SK-N-SH (cell line): ENCODE measurements around the gene C11orf71. TPM values are rescaled to one million over a fixed set of nuclear protein-coding genes. Genes with fewer than 3 reads are reported as not detected.

Experiments used
- CTCF ChIA-PET: fragments of 300-600, 350-600 bp; formaldehyde crosslinking; extraction: SDS; loops from one replicate; lab custom pipeline; 2021; lab: Yijun Ruan, JAX
- POLR2A ChIA-PET: fragments of 350-600 bp; sonication (Branson Sonifier 250); formaldehyde crosslinking; extraction: SDS; loops from one replicate; lab custom pipeline; 2020; ENCODE audit warnings: antibody characterized with exemption, inconsistent platforms; lab: Yijun Ruan, JAX
- DNase-seq: peaks from one replicate; pipeline ENCODE4 v3.0.0; 2012
- H2AFZ ChIP-seq: fragments of 200-600 bp; sonication (generic); 2 replicates; pipeline ENCODE4 v1.8.1; 2016; ENCODE audit warnings: antibody characterized with exemption, mild to moderate bottlenecking, low read depth
- H3F3A ChIP-seq: fragments of 200-600 bp; sonication (generic); replicated peaks from 2 replicates; pipeline ENCODE3; 2016; ENCODE audit warnings: antibody characterized with exemption, mild to moderate bottlenecking; ENCODE audit not compliant: insufficient read depth
- H3K27ac ChIP-seq, 2 experiments: fragments of 200-500 bp in 1 of 2; fragments of 200-600 bp in 1 of 2; sonication (Bioruptor generic) in 1 of 2; sonication (generic), shearing (Covaris generic) in 1 of 2; 2 replicates each; pipeline versions ENCODE4 v1.5.1 to v1.6.1; 2014 to 2016; ENCODE audit warnings: low read depth in 2 of 2, inconsistent platforms in 1 of 2, low read length in 1 of 2, mild to moderate bottlenecking in 1 of 2, mixed read lengths in 1 of 2
- H3K27me3 ChIP-seq: fragments of 200-600 bp; sonication (generic), shearing (Covaris generic); 2 replicates; pipeline ENCODE4 v1.6.1; 2016; ENCODE audit warnings: mixed run types; ENCODE audit not compliant: insufficient read depth
- H3K36me3 ChIP-seq, 2 experiments: fragments of 200-500 bp in 1 of 2; fragments of 200-600 bp in 1 of 2; sonication (Bioruptor generic) in 1 of 2; sonication (generic) in 1 of 2; replicated peaks in 1 of 2; 2 replicates each; pipeline versions ENCODE3 to v1.5.1; 2014 to 2016; ENCODE audit warnings: low read length in 1 of 2, mild to moderate bottlenecking in 1 of 2; ENCODE audit not compliant: insufficient read depth in 2 of 2, control insufficient read depth in 1 of 2
- H3K4me1 ChIP-seq, 2 experiments: fragments of 200-500 bp in 1 of 2; fragments of 200-600 bp in 1 of 2; sonication (Bioruptor generic) in 1 of 2; sonication (generic), shearing (Covaris generic) in 1 of 2; 2 replicates each; pipeline versions ENCODE4 v1.5.1 to v1.6.1; 2014 to 2016; ENCODE audit warnings: low read depth in 1 of 2, low read length in 1 of 2, mixed run types in 1 of 2; ENCODE audit not compliant: insufficient read depth in 2 of 2, control insufficient read depth in 1 of 2
- H3K4me2 ChIP-seq: fragments of 200-600 bp; sonication (generic), shearing (Covaris generic); 2 replicates; pipeline ENCODE4 v1.6.1; 2017; ENCODE audit warnings: mixed run types
- H3K4me3 ChIP-seq, 2 experiments: fragments of 200-500 bp in 1 of 2; fragments of 200-600 bp in 1 of 2; sonication (Bioruptor generic) in 1 of 2; sonication (generic), shearing (Covaris generic) in 1 of 2; 2 replicates each; pipeline versions ENCODE4 v1.5.1 to v1.8.1; 2014 to 2016; ENCODE audit warnings: low read depth in 2 of 2, inconsistent platforms in 1 of 2, low read length in 1 of 2, mild to moderate bottlenecking in 1 of 2, mixed read lengths in 1 of 2, moderate library complexity in 1 of 2
- H3K79me2 ChIP-seq: fragments of 200-600 bp; sonication (generic); 2 replicates; pipeline ENCODE4 v1.8.1; 2017; ENCODE audit warnings: mild to moderate bottlenecking; ENCODE audit not compliant: insufficient read depth
- H3K9ac ChIP-seq: fragments of 200-600 bp; sonication (generic); 2 replicates; pipeline ENCODE4 v1.6.1; 2017; ENCODE audit warnings: mixed run types
- H3K9me2 ChIP-seq: fragments of 200-600 bp; sonication (generic); 2 replicates; pipeline ENCODE4 v1.6.1; 2017; ENCODE audit warnings: mixed run types
- H3K9me3 ChIP-seq: fragments of 200-600 bp; sonication (generic); 2 replicates; pipeline ENCODE4 v1.6.1; 2017; ENCODE audit warnings: mixed run types, mild to moderate bottlenecking, moderate library complexity
- H4K20me1 ChIP-seq: fragments of 200-600 bp; sonication (generic); 2 replicates; pipeline ENCODE4 v1.6.1; 2017; ENCODE audit warnings: mild to moderate bottlenecking, mixed run types; ENCODE audit not compliant: insufficient read depth
- ELF1 ChIP-seq: IDR thresholded peaks from 2 replicates; pipeline ENCODE4 v1.4.0; 2012
- EZH2phosphoT487 ChIP-seq: fragments of 200-600 bp; sonication (generic); IDR thresholded peaks from 2 replicates; pipeline ENCODE4 v1.6.1; 2017; ENCODE audit warnings: low read depth, mixed run types, mild to moderate bottlenecking, antibody characterized with exemption, moderate library complexity, borderline replicate concordance
- FOSL2 ChIP-seq: IDR thresholded peaks from 2 replicates; pipeline ENCODE4 v1.4.0; 2012; ENCODE audit warnings: low read depth, mild to moderate bottlenecking, moderate library complexity, borderline replicate concordance
- FOXJ3 ChIP-seq: sonication (generic); formaldehyde crosslinking; IDR thresholded peaks from 2 replicates; pipeline ENCODE4 v1.5.1; 2020; ENCODE audit warnings: mild to moderate bottlenecking, missing genetic modification reagents
- FOXM1 ChIP-seq: IDR thresholded peaks from 2 replicates; pipeline ENCODE4 v1.4.0; 2012; ENCODE audit warnings: low read depth, mild to moderate bottlenecking
- MXI1 ChIP-seq: IDR thresholded peaks from 2 replicates; pipeline ENCODE4 v1.6.1; 2012; ENCODE audit warnings: mild to moderate bottlenecking, low read depth, low read length, improper control_type of control experiment
- POLR2AphosphoS5 ChIP-seq: IDR thresholded peaks from 2 replicates; pipeline ENCODE4 v1.6.1; 2012; ENCODE audit warnings: low read depth, low read length
- RAD21 ChIP-seq: IDR thresholded peaks from 2 replicates; pipeline ENCODE4 v1.6.1; 2012; ENCODE audit warnings: mild to moderate bottlenecking, low read length
- RCOR1 ChIP-seq: fragments of 150-350 bp; IDR thresholded peaks from 2 replicates; pipeline ENCODE4 v1.6.1; 2017; ENCODE audit warnings: antibody characterized with exemption, low read length
- RFX5 ChIP-seq: IDR thresholded peaks from 2 replicates; pipeline ENCODE4 v1.6.1; 2012; ENCODE audit warnings: mild to moderate bottlenecking, improper control_type of control experiment, low read length
- TCF12 ChIP-seq: IDR thresholded peaks from 2 replicates; pipeline ENCODE4 v1.4.0; 2012
- TEAD4 ChIP-seq: IDR thresholded peaks from 2 replicates; pipeline ENCODE4 v1.4.0; 2012; ENCODE audit warnings: mild to moderate bottlenecking, borderline replicate concordance; ENCODE audit not compliant: insufficient read depth
- WGBS: methylation state at CpG from one replicate; pipeline ENCODE4 v1.1.6; 2017; ENCODE audit warnings: low lambda C conversion rate; 5-methylcytosine and 5-hydroxymethylcytosine counted together
- polyA plus RNA-seq, 3 experiments: library from polyadenylated mRNA; depleted of rRNA; stranded (reverse); fragments of >200 nt; gene quantifications; 2 replicates each; pipeline ENCODE4 v1.2.3, GENCODE V29; 2012
- TF ChIP-seq, protein P1 (sequence below): IDR thresholded peaks from 2 replicates; pipeline ENCODE4; 2012
- TF ChIP-seq, protein P2 (sequence below): fragments of 150-350 bp; IDR thresholded peaks from 2 replicates; pipeline ENCODE4 v1.6.1; 2017; ENCODE audit warnings: antibody characterized with exemption, low read length, low read depth, borderline replicate concordance
- TF ChIP-seq, protein P3 (sequence below): fragments of 200-600 bp; sonication (generic); IDR thresholded peaks from 2 replicates; pipeline ENCODE4 v1.6.1; 2017; ENCODE audit warnings: antibody characterized with exemption, mild to moderate bottlenecking, moderate library complexity

C11orf71 gene
- polyA plus RNA-seq, 1 of the 3 experiments (the other 2 are of a cell fraction): 7.8 TPM

DNA sequence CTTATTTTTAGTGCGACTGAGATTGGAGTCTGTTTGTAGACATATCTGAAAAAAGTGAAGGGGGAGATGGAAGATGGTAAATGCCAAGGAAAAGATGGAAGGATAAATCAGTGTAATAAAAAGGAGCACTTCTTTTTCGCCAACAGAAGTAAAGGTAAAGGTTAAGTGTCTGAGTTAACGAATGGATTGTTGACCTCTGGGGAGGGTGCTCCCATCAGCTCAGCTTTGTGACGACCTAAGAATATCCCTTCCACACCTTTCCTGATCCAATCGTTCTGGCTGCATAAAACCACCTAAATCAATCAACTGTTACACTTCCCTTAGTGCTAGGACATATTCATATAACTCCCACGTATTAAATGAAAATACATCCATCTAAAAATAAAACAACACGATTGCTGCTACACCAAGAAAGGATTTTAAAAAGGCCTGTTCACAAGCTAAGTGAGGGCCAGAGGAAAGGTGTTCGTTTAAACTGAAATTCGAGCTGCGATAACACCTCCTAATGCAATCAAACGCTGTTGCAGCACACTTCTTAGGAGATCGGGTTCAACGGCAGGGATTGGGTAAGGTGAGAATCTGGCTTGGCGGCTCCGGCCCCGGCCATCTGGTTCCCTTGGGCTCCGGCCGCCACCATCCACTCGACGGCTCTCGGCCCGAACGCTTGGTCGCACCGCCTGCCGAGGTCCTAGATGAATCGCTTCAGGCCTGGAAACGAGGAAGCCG lies 658 bp downstream of the C11orf71 start (continued):
- TF ChIP-seq, protein P1, sequence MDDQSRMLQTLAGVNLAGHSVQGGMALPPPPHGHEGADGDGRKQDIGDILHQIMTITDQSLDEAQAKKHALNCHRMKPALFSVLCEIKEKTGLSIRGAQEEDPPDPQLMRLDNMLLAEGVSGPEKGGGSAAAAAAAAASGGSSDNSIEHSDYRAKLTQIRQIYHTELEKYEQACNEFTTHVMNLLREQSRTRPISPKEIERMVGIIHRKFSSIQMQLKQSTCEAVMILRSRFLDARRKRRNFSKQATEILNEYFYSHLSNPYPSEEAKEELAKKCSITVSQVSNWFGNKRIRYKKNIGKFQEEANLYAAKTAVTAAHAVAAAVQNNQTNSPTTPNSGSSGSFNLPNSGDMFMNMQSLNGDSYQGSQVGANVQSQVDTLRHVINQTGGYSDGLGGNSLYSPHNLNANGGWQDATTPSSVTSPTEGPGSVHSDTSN: no peak

DNA sequence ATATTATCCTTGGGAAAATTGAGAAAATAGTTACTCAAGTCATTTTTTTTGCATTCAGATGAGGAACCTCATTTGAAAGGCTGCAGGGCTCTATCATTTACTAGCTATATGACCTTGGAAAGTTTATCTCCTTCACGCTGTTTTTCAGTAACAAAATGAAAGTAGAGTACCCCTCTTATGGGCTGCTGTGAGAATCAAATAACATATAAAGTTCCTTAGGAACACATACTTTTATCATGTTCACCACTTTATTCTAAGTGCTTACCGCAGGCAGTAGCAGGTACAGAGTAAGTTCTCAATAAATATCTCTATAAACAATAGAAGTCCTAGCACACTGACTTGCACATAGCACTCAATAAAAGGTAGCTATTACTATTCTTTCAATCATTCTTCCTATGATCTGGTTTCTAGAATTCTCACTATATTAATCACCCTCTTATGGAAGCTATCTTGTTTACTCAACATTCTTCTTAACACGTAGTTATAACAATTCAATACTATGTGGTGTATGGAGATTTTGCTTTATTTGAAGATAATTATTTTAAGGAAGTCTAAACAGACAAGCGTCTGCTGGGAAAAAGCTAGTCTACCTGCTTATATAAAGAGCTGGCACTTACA lies 1.9 kb downstream of the C11orf71 start:
- H3K27ac ChIP-seq: no peak overlapping the region
- no peaks in the 10 kb centered on the region for H3K27me3 ChIP-seq
- peak overlapping the region; percentile 79 for H3K4me2 ChIP-seq
- no peaks in the 10 kb centered on the region for H3K9me3 ChIP-seq
- H3K9ac ChIP-seq: peak overlapping the region; percentile 98; the same call in 1 of the 2 replicates
- no peaks in the 10 kb centered on the region for H3K9me2 ChIP-seq
- POLR2A ChIA-PET: no interaction called here
- H4K20me1 ChIP-seq: peaks cover 3% of the 10 kb centered on the region; the same call in 1 of the 2 replicates
- TF ChIP-seq FOXJ3 (CRISPR knock-in tag): no peak
- no peak for TF ChIP-seq RCOR1
- TF ChIP-seq TEAD4: no peak
- TF ChIP-seq MXI1: no peak
- TF ChIP-seq FOSL2: no peak
- no peak for TF ChIP-seq EZH2phosphoT487
- TF ChIP-seq FOXM1: no peak
- TF ChIP-seq TCF12: no peak
- TF ChIP-seq, all 33 proteins: peak for 0
- H2AFZ ChIP-seq: no peak overlapping the region
- 95% methylated on average over 4 of the region's 4 CpGs for WGBS
- no peak overlapping the region for H3K4me3 ChIP-seq
- DNase-seq: no peak
- peaks cover 7 to 11% of the 10 kb centered on the region in 2 experiments for H3K36me3 ChIP-seq
- peaks cover 9% of the 10 kb centered on the region for H3F3A ChIP-seq
- H3K79me2 ChIP-seq: peaks cover 53% of the 10 kb centered on the region
- CTCF ChIA-PET: interaction anchor here (1.6 kb wide), 1 partner anchor 58 kb away, joined by 4 read pairs; no protein-coding TSS in a partner anchor
- peaks cover 7 to 23% of the 10 kb centered on the region in 2 experiments; a peak in 3 of 4 replicates for H3K4me1 ChIP-seq

DNA sequence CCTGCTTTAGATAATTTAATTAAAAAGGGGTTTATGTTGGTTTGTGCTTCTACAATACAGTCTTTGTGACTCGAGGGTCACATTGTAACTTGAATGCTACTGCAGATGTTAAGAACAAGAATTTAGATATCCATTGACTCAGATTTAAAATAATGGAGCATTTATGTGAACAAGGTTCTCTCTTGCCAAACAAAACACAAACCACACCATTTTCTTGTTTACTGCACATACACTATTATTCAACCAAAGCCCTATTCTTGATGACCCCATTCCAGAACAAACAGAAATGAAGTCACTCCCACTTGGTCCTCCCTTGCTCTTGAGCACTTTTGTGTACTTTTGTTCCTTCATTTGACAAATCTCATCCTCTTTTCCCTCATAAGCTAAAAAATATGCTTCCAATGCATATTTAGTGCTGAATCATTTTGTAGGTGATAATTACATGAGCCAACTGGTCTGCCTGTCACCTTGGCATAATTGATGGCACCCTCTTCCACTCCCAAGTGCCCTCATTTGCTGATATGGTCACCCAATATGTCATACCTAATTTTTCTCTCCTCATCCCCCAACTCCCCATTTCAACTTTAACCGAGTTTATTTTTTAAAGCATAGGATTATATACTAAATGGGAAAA lies 2.8 kb downstream of the C11orf71 start:
- Histone ChIP-seq H2AFZ (no peak overlapping the region), H3K4me3 (no peak overlapping the region), H3K27ac (no peak overlapping the region), H3K27me3 (no peaks in the 10 kb centered on the region), H3K4me2 (no peak overlapping the region), H4K20me1 (no peaks in the 10 kb centered on the region; the same call in 1 of the 2 replicates), H3K79me2 (peaks cover 44% of the 10 kb centered on the region), H3F3A (peaks cover 12% of the 10 kb centered on the region), H3K9me3 (no peaks in the 10 kb centered on the region), H3K36me3 (peaks cover 0 to 1% of the 10 kb centered on the region in 2 experiments), H3K9me2 (no peaks in the 10 kb centered on the region), H3K4me1 (peaks cover 7 to 30% of the 10 kb centered on the region in 2 experiments; a peak in 3 of 4 replicates), H3K9ac (no peak overlapping the region)
- WGBS: 50% methylated on average over 2 of the region's 2 CpGs
- ChIA-PET POLR2A (no interaction called here), CTCF (interaction anchor here (0.9 to 1.6 kb wide), 2 partner anchors 11 to 57 kb away, joined by 3 to 4 read pairs; no protein-coding TSS in a partner anchor)
- DNase-seq: no peak
- TF ChIP-seq, protein P1: no peak
- TF ChIP-seq ELF1 (no peak), RAD21 (no peak), TEAD4 (no peak), RFX5 (no peak), POLR2AphosphoS5 (no peak), FOXM1 (no peak)
- TF ChIP-seq, protein P2, sequence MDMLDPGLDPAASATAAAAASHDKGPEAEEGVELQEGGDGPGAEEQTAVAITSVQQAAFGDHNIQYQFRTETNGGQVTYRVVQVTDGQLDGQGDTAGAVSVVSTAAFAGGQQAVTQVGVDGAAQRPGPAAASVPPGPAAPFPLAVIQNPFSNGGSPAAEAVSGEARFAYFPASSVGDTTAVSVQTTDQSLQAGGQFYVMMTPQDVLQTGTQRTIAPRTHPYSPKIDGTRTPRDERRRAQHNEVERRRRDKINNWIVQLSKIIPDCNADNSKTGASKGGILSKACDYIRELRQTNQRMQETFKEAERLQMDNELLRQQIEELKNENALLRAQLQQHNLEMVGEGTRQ: no peak
- TF ChIP-seq, protein P3, sequence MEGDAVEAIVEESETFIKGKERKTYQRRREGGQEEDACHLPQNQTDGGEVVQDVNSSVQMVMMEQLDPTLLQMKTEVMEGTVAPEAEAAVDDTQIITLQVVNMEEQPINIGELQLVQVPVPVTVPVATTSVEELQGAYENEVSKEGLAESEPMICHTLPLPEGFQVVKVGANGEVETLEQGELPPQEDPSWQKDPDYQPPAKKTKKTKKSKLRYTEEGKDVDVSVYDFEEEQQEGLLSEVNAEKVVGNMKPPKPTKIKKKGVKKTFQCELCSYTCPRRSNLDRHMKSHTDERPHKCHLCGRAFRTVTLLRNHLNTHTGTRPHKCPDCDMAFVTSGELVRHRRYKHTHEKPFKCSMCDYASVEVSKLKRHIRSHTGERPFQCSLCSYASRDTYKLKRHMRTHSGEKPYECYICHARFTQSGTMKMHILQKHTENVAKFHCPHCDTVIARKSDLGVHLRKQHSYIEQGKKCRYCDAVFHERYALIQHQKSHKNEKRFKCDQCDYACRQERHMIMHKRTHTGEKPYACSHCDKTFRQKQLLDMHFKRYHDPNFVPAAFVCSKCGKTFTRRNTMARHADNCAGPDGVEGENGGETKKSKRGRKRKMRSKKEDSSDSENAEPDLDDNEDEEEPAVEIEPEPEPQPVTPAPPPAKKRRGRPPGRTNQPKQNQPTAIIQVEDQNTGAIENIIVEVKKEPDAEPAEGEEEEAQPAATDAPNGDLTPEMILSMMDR: no peak
